ENCODE measurements around the gene SKA2. TPM values are rescaled to one million over a fixed set of nuclear protein-coding genes. Genes with fewer than 3 reads are reported as not detected.

SKA2 gene
- total RNA-seq, 1 experiment from 2014 or later, result 91.9 TPM

DNA sequence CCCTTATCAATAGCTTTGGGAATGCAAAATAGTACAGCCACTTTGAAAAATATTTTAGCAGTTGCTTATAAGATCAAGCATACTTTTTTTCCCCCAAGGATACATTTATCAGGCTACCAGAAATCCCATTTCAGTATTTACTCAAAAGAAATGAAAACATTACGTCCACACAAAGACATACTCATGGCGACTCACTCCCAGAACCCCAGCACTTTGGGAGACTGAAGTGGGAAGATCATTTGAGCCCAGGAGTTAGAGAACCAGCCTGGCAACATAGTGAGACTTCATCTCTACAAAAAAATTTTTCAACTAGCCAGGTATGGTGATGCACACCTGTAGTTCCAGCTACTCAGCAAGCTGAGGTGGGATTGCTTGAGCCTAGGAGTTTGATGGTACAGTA is 5.9 kb downstream of the SKA2 start:
- Histone ChIP-seq H3K18ac (ENCODE audit: insufficient read length, low read depth, low read length) (no peak overlapping the region), H2BK15ac (ENCODE audit: low read depth, low read length) (no peak overlapping the region), H3K4me1 (ENCODE audit: insufficient read depth, low read length) (no peaks in the 10 kb centered on the region), H2AFZ (ENCODE audit: low read length) (no peak overlapping the region), H3K23me2 (ENCODE audit: insufficient read length, low read depth, low read length, poor library complexity, severe bottlenecking) (peaks cover 5% of the 10 kb centered on the region), H4K5ac (ENCODE audit: insufficient read length, low read depth, low read length) (no peak overlapping the region), H3K79me2 (ENCODE audit: insufficient read depth, low read length) (peaks cover 45% of the 10 kb centered on the region; the same call in 1 of the 2 replicates), H3K9me3 (ENCODE audit: control insufficient read depth, low read depth, low read length) (no peaks in the 10 kb centered on the region), H3T11ph (ENCODE audit: low read length) (no peak overlapping the region), H3K9ac (ENCODE audit: extremely low read depth, insufficient read length, low read length) (no peak overlapping the region), H3K14ac (ENCODE audit: insufficient read depth, low read length) (no peak overlapping the region), H3K4me2 (ENCODE audit: insufficient read depth, insufficient read length, low read length) (no peak overlapping the region), H2BK20ac (ENCODE audit: low read depth, low read length, poor library complexity, severe bottlenecking) (no peak overlapping the region), H2BK120ac (ENCODE audit: low read depth, low read length, poor library complexity, severe bottlenecking) (no peak overlapping the region), H3K56ac (ENCODE audit: insufficient read length, low read depth, low read length) (no peak overlapping the region), H3K27me3 (ENCODE audit: insufficient read depth, low read length) (no peaks in the 10 kb centered on the region), H3K79me1 (ENCODE audit: insufficient read depth, low read depth, low read length, poor library complexity, severe bottlenecking) (peaks cover 19% of the 10 kb centered on the region), H2BK12ac (ENCODE audit: insufficient read length, low read depth, low read length) (no peak overlapping the region), H4K20me1 (ENCODE audit: control insufficient read depth, insufficient read depth, insufficient read length) (no peaks in the 10 kb centered on the region), H2BK5ac (ENCODE audit: insufficient read length, low read length) (no peak overlapping the region), H4K8ac (replicated peaks; ENCODE audit: insufficient read length, low read depth, low read length) (no peak overlapping the region), H2AK5ac (ENCODE audit: insufficient read length, low read length) (no peak overlapping the region), H4K91ac (ENCODE audit: insufficient read length, low read depth, low read length) (no peak overlapping the region), H3K23ac (ENCODE audit: insufficient read length, low read depth, low read length) (no peak overlapping the region), H3K27ac (ENCODE audit: insufficient read length, low read depth, low read length) (no peak overlapping the region), H3K4ac (ENCODE audit: low read depth, low read length) (no peak overlapping the region)
- no peak overlapping the region for H3K4me3 Mint-ChIP-seq
- TF ChIP-seq, protein P1, sequence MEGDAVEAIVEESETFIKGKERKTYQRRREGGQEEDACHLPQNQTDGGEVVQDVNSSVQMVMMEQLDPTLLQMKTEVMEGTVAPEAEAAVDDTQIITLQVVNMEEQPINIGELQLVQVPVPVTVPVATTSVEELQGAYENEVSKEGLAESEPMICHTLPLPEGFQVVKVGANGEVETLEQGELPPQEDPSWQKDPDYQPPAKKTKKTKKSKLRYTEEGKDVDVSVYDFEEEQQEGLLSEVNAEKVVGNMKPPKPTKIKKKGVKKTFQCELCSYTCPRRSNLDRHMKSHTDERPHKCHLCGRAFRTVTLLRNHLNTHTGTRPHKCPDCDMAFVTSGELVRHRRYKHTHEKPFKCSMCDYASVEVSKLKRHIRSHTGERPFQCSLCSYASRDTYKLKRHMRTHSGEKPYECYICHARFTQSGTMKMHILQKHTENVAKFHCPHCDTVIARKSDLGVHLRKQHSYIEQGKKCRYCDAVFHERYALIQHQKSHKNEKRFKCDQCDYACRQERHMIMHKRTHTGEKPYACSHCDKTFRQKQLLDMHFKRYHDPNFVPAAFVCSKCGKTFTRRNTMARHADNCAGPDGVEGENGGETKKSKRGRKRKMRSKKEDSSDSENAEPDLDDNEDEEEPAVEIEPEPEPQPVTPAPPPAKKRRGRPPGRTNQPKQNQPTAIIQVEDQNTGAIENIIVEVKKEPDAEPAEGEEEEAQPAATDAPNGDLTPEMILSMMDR (conservative IDR thresholded peaks at IDR 0.05), result no peak
- H3K9me3 Mint-ChIP-seq, result no peaks in the 10 kb centered on the region
- peaks cover 0 to 14% (median 14%) of the 10 kb centered on the region in 3 experiments; a peak in 6 of 7 replicates for H3K36me3 Mint-ChIP-seq (ENCODE audit: insufficient read depth in 1 of 3, low read depth in 3 of 3)
- no peaks in the 10 kb centered on the region for H3K27me3 Mint-ChIP-seq (ENCODE audit: low read depth)
- H3K27ac Mint-ChIP-seq, result no peak overlapping the region; a peak in 1 of 7 replicates
- DNase-seq, result no peak
- peaks cover 22 to 30% of the 10 kb centered on the region in 2 experiments for H3K4me1 Mint-ChIP-seq
- no CpG with 5 or more reads among the region's 2 CpGs for WGBS (ENCODE audit: extremely low coverage, insufficient read length, low lambda C conversion rate)

Data from H9 (cell line).